MM.1S (cell line): Measurements from ENCODE around the gene ADAMTS17.

Experiments
- CTCF ChIP-seq: fragments of 300-600 bp; sonication (generic); IDR thresholded peaks from 2 replicates; pipeline ENCODE4 v1.5.1; 2016; ENCODE audit warnings: antibody characterized with exemption, low read length, mixed read lengths
- EZH2phosphoT487 ChIP-seq: fragments of 300-600 bp; sonication (generic); IDR thresholded peaks from 2 replicates; pipeline ENCODE4 v1.6.1; 2018; ENCODE audit warnings: antibody characterized with exemption, low read length

GRCh38 chr15:100252359-100252758, 89.4 kb downstream of the ADAMTS17 start:
- TF ChIP-seq CTCF (no peak), EZH2phosphoT487 (no peak)
